Measurements from ENCODE around the gene GALNT16.
"Not testable (repeated sequence)": the region's sequence is repeated elsewhere in the genome, so short reads cannot be mapped to it uniquely, and the experiment has no call there.

Gene GALNT16

DNA sequence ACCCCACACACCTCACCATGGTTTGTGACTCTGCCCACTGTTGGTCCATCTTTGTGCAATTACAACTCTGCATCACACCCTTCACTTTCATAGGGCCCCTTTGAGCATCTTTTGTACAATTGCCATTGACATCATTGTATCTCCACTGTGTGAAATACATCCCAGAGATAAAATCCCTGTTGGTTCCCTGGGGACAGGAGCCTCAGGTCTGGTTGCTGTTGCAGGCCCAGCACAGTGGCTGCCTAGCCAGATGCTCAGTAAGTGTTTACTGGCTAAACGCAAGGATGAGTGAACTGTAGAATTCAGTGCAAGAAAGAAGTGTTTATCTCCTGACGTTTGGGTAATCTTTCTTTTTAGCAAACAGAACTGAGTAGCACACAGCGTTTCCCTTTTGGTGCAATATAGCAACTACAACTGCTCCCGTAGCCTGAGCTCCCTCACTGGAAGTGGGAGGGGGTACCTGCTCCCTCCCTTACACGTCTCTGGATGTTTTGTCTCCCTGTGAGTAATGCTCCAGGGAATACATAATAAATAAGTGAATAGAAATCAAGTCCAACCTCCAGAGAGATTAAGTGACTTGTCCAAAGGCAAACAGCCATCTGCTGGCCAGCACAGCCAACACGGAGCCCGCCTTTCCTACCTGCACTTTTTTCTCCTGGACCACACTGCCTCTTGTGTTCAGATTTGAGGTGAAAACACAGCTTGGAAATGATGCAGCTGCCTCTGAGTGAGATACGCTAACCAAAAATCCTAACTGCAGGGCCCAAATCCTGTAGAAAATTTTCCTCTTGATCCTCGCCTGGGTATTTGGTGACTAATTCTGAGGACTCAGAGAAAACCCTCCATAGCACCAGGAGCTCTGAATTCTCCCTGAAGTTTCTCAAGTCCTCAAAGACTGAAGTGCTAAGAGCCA is 27.4 kb downstream of the GALNT16 start:
- DNase-seq, result no peak

DNA sequence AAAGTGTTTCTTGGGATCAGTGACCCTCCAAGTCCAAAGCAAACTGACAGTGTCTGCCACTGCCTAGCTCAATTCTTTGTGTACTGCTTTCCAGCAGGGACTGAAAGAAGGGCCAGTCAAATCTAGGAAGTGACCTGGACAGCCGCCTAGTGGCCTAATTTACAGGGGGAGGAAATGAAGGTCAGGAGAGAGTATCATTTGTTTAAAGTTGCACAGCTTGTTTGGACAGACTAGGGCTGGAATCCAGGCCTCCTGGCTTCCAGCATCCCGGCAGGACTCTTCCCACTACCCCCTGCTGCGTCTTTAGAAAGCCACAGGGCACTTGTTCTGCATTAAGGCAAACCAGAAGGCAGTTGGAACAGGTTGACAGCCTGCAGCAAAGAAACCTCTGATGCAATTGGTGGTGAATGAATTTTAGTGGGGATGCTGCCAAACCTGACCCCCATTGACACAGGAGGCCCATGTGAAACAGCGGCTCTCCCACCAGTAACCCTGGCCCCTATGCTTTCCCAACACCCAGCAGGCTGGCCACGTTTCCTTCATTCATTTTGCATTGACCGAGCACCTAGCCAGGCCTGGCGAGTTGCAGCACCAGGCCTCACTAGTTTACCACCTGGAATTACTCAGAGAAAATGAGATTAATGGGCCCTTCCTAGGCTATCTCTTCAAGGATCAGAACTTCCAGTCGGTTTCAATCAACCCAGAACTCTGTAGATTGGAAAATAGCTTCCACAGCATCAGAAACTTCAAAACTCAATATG is 28.2 kb downstream of the GALNT16 start:
- DNase-seq, result no peak

- no peak for DNase-seq
Observed at GRCh38 chr14:69288956-69289705, 29.2 kb downstream of the GALNT16 start.

DNA sequence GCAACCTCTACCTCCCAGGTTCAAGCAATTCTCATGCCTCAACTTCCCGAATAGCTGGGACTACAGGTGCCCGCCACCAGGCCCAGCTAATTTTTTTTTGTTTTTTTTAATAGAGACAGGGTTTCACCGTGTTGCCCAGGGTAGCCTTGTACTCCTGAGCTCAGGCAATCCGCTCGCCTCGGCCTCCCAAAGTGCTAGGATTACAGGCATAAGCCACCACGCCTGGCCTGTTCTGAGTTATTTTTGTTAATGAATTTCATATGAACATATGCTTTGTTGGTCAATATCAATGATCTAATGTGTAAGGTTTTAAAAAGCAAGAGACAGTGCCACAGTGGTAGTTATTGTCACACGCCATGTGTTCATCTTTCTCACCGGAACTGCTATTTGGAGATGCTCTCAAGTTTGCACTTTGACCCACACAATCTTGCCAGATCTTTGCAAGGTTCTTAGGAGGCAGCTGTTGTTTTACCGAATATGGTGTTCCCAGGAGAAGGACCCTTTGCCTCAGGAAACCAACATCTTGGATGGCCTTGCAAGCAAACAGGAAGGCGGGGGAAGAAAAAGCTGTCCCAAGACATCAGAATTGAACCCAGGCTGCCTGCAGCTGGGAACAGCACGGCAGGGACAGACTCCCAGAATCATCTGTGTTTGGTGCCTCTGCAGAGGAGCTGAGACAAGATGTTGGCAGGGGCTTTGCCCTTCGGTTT is 30.0 kb downstream of the GALNT16 start:
- no peak for DNase-seq

DNA sequence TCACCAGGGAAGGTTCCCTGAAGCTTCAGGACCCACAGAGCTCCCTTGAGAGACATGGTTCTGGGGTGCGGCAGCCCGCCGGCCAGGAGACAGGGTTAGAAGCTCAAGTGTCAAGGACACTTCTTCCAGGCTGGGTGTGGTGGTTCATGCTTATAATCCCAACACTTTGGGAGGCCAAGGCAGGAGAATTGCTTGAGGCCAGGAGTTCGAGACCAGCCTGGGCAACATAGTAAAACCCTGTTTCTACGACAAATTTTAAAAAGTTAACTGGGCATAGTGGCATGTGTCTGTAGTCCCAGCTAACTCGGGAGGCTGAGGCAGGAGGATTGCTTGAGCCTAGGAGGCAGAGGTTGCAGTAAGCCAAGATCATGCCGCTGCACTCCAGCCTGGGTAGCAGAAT is 30.9 kb downstream of the GALNT16 start:
- not testable (repeated sequence) for DNase-seq

GRCh38 chr14:69291396-69291795 is 31.4 kb downstream of the GALNT16 start:
- no peak for DNase-seq

DNA sequence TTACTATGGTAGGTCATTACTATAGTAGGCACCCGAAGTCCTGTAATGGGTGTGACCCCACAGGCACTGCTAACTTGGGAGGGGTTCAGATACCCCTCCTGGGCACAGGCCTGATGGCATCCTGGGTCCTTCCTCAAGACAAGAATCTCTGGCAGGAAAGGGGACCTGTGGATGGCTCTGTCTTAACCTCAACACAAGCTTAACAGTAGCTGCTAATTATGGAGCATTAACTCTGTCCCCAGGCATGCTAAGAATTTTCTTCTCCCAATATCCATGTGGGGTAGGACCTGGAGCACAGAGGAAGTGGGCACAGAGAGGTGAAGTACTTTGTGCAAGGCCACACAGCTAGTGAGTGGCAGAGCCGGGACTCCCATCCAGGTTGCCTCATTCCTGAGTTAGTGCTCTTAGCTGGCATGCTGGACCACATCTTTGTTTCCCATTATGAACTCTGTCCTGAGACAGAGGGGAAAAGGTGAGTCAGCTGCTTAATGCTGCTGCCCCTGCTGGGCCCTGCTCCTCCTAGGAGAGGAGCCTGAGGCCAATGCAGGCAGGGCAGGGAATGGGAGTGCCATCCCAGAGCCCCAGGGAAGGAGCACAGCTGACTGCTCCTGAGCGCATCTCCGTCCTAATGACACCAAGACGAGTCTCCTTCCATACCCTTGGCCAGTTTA is 32.1 kb downstream of the GALNT16 start:
- no peak for DNase-seq

DNA sequence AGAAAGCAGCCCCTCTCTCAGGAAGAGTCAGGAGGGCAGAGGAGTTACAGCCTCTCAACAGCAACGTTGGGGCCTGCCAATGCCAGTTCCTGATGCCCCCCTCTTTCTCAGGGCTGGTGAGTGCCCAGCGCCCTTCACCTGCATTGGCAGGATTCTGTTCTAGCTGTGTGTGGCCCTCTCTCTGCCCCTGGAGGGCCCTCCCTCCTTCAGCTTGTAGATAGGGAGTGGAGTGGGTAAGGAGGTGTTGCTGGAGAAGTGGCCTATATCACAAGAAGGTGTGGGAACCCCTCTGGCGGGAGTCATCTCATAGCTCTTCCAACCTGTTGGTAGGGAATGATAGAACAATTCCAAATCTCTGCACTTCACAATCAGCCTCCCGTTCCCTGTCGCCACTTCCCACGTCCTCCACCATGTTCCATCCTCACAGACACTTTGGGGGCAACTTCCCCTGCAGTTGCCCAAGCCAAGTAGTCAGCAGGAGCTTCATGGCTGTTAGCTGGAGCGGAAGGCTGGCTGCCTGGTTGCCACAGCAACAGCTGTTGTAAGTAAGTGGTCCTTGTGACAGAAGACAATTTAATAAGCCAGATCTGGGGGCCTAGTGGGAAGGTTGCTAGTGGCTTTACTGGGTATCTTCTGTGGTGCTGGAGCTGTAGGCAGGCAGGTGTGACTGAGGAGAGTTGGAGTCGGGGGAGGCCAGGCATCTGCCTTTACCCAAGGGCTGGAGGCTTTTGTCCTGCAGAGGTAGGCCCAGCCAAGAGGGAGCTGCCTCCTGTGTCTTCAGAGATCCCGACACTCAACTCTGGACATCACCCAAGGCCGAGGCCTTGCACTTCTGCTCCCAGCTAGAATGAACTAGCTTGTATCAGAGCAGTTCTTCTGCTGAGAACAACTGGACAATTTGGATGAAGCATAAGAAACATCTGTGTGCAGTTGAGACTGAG is 38.4 kb downstream of the GALNT16 start:
- no peak for DNase-seq

DNA sequence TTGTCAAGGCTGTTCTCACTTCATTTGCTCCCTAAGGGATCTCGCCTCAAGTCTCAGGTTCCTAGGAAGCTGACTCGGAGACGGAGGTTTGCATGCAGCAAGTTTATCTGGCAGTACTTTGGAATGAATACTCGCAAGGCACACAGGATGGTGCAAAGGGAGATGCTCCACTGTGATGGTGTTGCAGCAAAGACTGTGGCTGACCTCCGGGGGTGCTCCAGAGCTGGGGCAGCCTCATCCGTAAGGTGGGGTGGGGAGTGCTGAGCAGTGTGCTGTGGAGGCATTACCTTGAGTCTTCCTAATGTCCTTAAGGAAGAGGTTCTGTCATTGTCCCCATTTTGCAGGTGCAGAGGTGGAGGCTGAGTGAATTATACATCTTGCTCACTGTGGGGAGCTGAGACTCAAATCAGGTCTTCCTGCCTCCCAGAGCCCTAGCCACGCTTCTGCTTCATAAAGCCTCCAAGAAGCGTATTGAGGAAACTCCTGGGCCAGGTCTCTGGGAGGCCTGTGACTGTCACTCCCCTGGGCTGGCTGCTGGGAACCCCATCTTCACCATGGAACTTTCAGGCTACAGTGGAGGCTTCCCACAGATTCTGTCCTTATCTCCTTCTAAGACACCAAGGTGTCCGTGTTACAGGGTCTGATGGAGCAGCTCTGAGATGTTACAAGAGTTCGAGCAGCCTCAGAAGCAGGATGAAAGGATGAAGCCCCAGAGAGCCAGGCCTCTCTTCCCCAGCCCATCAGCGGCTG is 39.5 kb downstream of the GALNT16 start:
- DNase-seq, result no peak

DNA sequence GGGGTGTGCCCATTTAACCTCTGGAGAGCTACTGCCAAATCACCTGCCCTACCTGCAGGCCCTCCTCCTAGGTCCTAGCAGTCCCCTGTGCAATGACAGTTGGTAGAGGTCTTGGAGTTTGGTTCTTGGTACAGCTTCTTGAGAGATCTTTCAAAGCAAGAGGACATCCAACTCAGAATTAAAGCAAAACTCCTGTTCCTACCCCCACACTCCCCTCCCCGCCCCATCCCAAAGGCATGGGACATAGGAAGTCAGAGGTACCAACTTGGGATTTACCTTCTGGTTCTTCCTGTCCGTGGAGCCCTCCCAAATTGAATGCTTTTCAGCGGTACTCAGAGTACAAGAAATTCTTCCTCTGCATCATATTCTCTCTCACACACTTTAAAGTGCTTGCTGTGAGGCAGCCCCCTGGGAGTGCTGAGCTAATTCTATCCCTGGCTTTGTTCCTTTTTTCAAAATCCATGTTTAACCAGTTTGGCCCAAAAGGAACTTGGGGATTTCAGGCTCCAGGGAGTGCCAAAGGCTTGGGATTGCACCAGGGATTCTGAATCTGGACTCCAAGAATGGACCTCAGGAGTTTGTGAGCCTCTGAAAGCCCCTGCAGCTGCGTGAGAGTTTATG is 40.8 kb downstream of the GALNT16 start:
- DNase-seq, result no peak

DNA sequence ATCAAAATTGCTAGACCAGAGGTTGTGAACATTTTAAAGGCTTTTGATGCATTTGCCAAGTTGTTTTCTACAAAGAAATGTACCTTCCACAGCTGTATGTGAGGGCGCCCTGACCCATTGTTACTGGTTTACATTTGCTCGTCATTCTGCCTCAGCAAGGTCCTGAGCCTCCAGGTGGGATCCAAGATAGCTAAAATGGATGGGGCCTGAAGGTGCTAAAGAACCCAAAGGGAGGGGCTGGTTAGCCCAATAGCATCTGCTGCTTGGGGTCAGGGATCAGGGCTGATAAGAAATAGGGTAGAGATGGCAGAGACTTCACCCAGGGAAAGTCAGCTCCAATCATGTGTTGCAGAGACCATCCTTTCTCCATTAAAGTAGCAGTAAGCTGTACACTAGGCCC is 43.1 kb downstream of the GALNT16 start:
- DNase-seq, result no peak

DNA sequence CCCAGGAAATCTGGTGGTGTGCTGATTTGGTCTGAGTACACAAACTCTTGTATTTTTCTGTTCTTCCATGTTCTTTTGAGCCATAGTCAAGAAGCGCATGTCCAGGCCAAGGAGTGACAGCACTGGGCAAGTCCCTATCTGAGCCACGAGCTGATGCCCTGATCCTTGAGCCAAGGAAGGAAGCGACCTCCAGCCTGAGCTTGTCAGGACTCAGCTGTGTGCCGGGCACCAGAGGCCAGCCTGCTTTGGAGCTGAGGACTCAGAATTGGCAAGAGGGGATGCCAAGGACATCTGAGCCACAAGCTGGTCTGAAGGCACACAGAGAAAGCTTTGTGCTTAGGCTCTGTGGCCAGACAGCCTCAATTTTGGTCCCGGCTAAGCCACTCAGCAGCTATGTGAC is 52.6 kb downstream of the GALNT16 start:
- no peak for DNase-seq

GRCh38 chr14:69313176-69313575 is 53.2 kb downstream of the GALNT16 start:
- no peak for DNase-seq

DNA sequence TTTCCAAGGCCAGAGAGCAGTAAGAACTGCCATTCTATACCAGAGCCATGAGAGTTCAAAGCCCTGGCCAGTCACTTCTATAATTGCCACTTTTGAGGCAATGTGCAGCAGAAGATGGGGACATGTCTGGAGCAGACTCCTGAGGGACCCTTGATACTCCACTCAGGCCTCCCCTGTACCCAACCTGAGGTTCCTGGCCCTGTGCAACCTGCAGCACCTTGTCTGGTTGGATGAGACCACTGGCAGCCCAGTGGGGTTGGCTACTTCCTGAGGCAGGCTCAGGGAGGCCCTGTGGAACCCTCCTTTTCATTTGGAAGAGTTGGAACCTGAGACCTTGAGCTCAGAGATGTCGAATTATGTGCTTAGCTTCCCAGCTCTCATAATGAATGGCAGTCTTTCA is 54.4 kb downstream of the GALNT16 start:
- no peak for DNase-seq

DNA sequence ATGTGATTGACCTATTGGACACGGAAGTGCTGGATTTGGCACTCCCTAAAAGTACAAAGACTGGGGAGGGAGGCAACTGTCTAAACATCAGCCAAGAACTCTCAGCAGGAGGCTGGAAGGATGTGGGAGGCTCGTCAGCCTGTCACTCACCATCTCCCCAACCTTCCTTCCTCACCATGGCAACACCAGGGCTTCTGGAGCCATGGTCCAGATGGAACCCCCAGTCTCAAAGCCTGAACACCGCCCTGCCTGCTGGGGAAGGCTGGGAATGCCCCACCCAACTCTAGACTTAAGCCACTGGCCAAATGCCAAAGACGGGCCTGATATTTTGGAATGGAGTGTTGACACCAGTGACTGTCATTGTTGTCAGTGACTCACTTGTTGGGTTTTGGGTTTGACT is 55.3 kb downstream of the GALNT16 start:
- no peak for DNase-seq

DNA sequence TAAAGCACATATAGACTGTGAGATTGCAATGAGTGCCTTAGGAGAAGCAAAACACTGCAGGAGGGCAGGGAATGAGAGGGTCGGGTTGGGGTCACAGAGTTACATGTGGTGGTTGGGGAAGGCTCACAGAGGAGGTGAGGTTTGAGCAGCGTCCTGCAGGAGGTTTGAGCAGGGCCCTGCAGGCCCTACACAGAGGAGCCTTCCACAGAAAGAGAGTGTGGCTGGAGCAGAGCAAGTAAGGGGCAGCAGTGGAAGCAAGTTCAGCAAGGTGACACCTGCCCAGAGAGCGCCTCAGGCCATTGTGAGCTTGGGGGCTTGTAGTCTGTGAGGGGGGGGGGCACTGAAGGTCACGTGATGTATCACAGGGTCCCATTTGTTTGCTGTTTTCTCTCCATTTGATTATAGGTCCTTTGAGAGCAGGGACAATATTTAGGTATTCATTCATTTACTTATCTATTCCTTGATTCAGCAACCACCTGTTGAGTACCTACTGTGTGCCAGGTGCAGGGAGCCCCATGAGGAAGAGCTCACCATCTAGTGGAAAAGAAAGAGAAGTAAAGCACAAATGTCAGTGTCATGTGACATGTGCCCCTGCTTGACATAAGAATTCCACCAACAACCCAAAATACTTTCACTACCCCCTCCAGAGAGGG is 56.6 kb downstream of the GALNT16 start:
- DNase-seq, result no peak

DNA sequence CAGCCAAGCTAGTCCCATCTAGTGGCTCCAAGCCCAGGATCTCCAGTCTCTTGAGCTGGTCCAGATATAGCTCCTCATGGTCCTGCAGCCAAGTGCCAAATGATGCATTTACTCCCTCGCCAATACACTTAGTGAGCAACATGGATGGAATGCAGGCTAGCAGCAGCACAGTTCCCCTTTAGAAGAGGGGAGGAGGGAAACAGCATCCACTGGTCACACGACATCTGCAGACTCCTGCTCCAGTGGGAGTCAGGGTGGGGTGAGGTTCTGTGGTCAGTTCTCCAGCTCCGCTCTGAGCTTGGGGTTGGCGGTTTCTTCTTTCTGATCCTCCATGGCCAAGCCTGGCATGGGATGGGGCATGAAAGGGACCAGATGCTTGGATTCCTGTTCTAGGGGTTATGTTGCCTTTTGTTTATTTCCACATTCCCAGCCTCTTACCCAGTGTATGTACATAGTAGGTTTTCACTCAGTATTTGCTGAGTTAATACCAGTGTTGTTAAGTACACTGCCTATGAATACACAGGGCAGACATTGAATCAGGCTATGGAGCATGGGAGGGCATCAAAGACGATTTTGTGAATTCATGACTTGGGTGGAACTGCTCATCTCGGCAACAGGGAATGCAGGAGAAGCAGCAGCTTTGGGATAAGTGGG is 57.3 kb downstream of the GALNT16 start:
- no peak for DNase-seq

- DNase-seq, result no peak
Observed at GRCh38 chr14:69317780-69318179, 57.8 kb downstream of the GALNT16 start.

DNA sequence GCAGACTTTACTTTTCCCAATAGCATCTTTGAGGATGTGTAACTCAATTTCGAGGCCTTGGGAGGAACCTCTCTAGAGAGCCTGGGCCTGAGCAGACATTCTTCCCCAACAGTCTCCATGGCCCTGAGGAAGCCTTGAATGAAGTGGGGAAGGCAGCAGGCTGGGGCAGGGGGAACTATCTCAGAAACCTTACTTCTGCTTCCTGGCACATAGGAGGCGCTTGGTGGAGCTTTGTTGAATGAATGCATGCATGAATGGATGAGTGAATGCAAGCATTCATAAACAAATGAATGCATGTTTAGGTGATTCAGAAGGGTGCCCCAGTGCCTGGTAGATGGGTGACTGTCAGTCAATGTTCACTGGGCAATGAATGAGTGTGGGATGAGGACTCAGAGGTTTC is 58.3 kb downstream of the GALNT16 start:
- no peak for DNase-seq

Measured in T-helper 9 cell (primary cell).